H1 (cell line): ENCODE measurements around the gene ASAP3. TPM values are rescaled to one million over a fixed set of nuclear protein-coding genes. Genes with fewer than 3 reads are reported as not detected.
A peak's percentile ranks its signal among the peaks of the same experiment; 100 is the strongest.

ENCODE experiments used
- BACH1 ChIP-seq: IDR thresholded peaks from 2 replicates; pipeline ENCODE4 v1.6.1; 2012; ENCODE audit warnings: low read length, improper control_type of control experiment
- CHD2 ChIP-seq: IDR thresholded peaks from 2 replicates; pipeline ENCODE4 v1.6.1; 2012; ENCODE audit warnings: low read length, improper control_type of control experiment
- CREB1 ChIP-seq: IDR thresholded peaks from 2 replicates; pipeline ENCODE4 v1.6.1; 2012; ENCODE audit warnings: inconsistent platforms
- EP300 ChIP-seq, 2 experiments: IDR thresholded peaks; 1 replicate in 1 of 2; 2 replicates in 1 of 2; pipeline ENCODE4 v1.6.1; 2011 to 2012; ENCODE audit warnings: low read depth in 2 of 2, low read length in 2 of 2, mild to moderate bottlenecking in 2 of 2, borderline replicate concordance in 1 of 2, inconsistent platforms in 1 of 2, moderate library complexity in 1 of 2
- HDAC6 ChIP-seq: IDR thresholded peaks from one replicate; pipeline ENCODE4 v1.7.1; 2012; ENCODE audit warnings: low read depth, mild to moderate bottlenecking, inconsistent platforms, low read length, moderate library complexity
- POLR2A ChIP-seq, 2 experiments: IDR thresholded peaks; 1 replicate in 1 of 2; 2 replicates in 1 of 2; pipeline ENCODE4 v1.6.1; 2011; ENCODE audit warnings: low read depth in 2 of 2, low read length in 2 of 2, mild to moderate bottlenecking in 2 of 2; ENCODE audit errors: control extremely low read depth in 1 of 2
- POU5F1 ChIP-seq: IDR thresholded peaks from 2 replicates; pipeline ENCODE4 v1.6.1; 2011; ENCODE audit warnings: low read depth, mild to moderate bottlenecking, low read length, moderate library complexity
- SAP30 ChIP-seq: fragments of 300-600 bp; sonication (generic); IDR thresholded peaks from 2 replicates; pipeline ENCODE4 v1.7.1; 2012; ENCODE audit warnings: low read length, moderate library complexity, mild to moderate bottlenecking, inconsistent platforms; ENCODE audit not compliant: insufficient read depth, insufficient replicate concordance
- TAF1 ChIP-seq: IDR thresholded peaks from 2 replicates; pipeline ENCODE4 v1.6.1; 2011; ENCODE audit warnings: mild to moderate bottlenecking, low read depth, low read length
- TBP ChIP-seq: IDR thresholded peaks from 2 replicates; pipeline ENCODE4 v1.6.1; 2011; ENCODE audit warnings: low read depth, low read length, improper control_type of control experiment
- TEAD4 ChIP-seq: IDR thresholded peaks from 2 replicates; pipeline ENCODE4 v1.6.1; 2012; ENCODE audit warnings: low read depth, low read length, inconsistent platforms, mixed read lengths
- polyA plus RNA-seq, 7 experiments: library from polyadenylated mRNA; depleted of rRNA in 3 of 7; stranded (reverse) in 5 of 7; unstranded in 2 of 7; fragments of >200 nt in 5 of 7; fragments of 200-250 nt in 2 of 7; gene quantifications; 1 replicate in 5 of 7; 2 replicates in 1 of 7; 4 replicates in 1 of 7; pipeline versions ENCODE4 v1.2.1 to v1.2.3, GENCODE V29; 2011 to 2013; ENCODE audit warnings: missing spikeins in 2 of 7, mixed read lengths in 2 of 7
- total RNA-seq: library from RNA; stranded (reverse); fragmentation: NEBNext Ultra II Directional; extraction: Animal tissue kit (Norgen Biotek cat#: 25700); gene quantifications from 2 replicates; pipeline ENCODE4 v1.2.1, GENCODE V29; 2021
- TF ChIP-seq, protein P1 (sequence below): IDR thresholded peaks from 2 replicates; pipeline ENCODE4 v1.6.1; 2011; ENCODE audit warnings: low read length, improper control_type of control experiment

ASAP3 gene
- total and polyA plus RNA-seq, 2 of the 8 experiments (the other 6 are each of a cell fraction or from before 2014, with no cell fraction given): 53.1 to 58.0 TPM

- TF ChIP-seq, protein P1, sequence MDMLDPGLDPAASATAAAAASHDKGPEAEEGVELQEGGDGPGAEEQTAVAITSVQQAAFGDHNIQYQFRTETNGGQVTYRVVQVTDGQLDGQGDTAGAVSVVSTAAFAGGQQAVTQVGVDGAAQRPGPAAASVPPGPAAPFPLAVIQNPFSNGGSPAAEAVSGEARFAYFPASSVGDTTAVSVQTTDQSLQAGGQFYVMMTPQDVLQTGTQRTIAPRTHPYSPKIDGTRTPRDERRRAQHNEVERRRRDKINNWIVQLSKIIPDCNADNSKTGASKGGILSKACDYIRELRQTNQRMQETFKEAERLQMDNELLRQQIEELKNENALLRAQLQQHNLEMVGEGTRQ: no peak
- TF ChIP-seq HDAC6: no peak
- TF ChIP-seq CHD2: no peak
- no peak for TF ChIP-seq BACH1
- TF ChIP-seq POLR2A (IDR thresholded peaks at IDR 0.05; ENCODE audit: control extremely low read depth in 1 of 2, low read depth in 2 of 2, low read length in 2 of 2): no peak
- no peak for TF ChIP-seq TAF1
- TF ChIP-seq EP300 (IDR thresholded peaks at IDR 0.05; ENCODE audit: borderline replicate concordance in 1 of 2, low read depth in 2 of 2, low read length in 2 of 2): 0 out of 3 replicates have a peak, but pooled peaks of 1 of the 2 experiments have one; percentile 13
- no peak for TF ChIP-seq SAP30
- TF ChIP-seq CREB1: no peak
- TF ChIP-seq POU5F1: no peak
- TF ChIP-seq TEAD4: 0 out of 2 replicates have a peak, but pooled peaks have one; percentile 15
- peak; percentile 39; the same call in 1 of the 2 replicates for TF ChIP-seq TBP
These were observed 80.1 kb downstream of the ASAP3 start (continued) for GRCh38 chr1:23403735-23404486.
